ENCODE data around the gene FRMPD2. TPM values are rescaled to one million over a fixed set of nuclear protein-coding genes. Genes with fewer than 3 reads are reported as not detected.

FRMPD2 gene
- total RNA-seq, 1 experiment from 2014 or later: 0.44 TPM

- Histone ChIP-seq H3K79me2 (ENCODE audit: insufficient read depth, low read length) (no peaks in the 10 kb centered on the region), H3T11ph (ENCODE audit: low read length) (no peak overlapping the region)
Observed at GRCh38 chr10:48249763-48250351, 24.6 kb downstream of the FRMPD2 start.

More at GRCh38 chr10:48249763-48250351, 24.6 kb downstream of the FRMPD2 start:
- no peak overlapping the region for H3K9ac ChIP-seq (ENCODE audit: extremely low read depth, insufficient read length, low read length)
- no CpG with 5 or more reads among the region's 8 CpGs for WGBS (ENCODE audit: extremely low coverage, insufficient read length, low lambda C conversion rate)
- no peak overlapping the region for H3K27ac ChIP-seq (ENCODE audit: insufficient read length, low read depth, low read length)
- no peak overlapping the region for H3K4ac ChIP-seq (ENCODE audit: low read depth, low read length)
- no peak overlapping the region; the same call in 1 of the 2 replicates for H3K14ac ChIP-seq (ENCODE audit: insufficient read depth, low read length)
- H2BK120ac ChIP-seq (ENCODE audit: low read depth, low read length, poor library complexity, severe bottlenecking): no peak overlapping the region
- no peak overlapping the region for H4K8ac ChIP-seq (replicated peaks; ENCODE audit: insufficient read length, low read depth, low read length)
- no peak overlapping the region for H3K56ac ChIP-seq (ENCODE audit: insufficient read length, low read depth, low read length)
- H2AFZ ChIP-seq (ENCODE audit: low read length): no peak overlapping the region
- no peak overlapping the region for H4K5ac ChIP-seq (ENCODE audit: insufficient read length, low read depth, low read length)
- H2AK5ac ChIP-seq (ENCODE audit: insufficient read length, low read length): no peak overlapping the region
- Mint-ChIP-seq H3K9me3 (no peaks in the 10 kb centered on the region), H3K4me1 (peaks cover 18 to 23% of the 10 kb centered on the region in 2 experiments), H3K4me3 (no peak overlapping the region), H3K27me3 (ENCODE audit: low read depth) (no peaks in the 10 kb centered on the region), H3K36me3 (ENCODE audit: insufficient read depth in 1 of 3, low read depth in 3 of 3) (no peaks in the 10 kb centered on the region), H3K27ac (no peak overlapping the region)
- no peaks in the 10 kb centered on the region for H3K27me3 ChIP-seq (ENCODE audit: insufficient read depth, low read length)
- peaks cover 2% of the 10 kb centered on the region; the same call in 1 of the 2 replicates for H3K4me1 ChIP-seq (ENCODE audit: insufficient read depth, low read length)
- no peak overlapping the region for H2BK20ac ChIP-seq (ENCODE audit: low read depth, low read length, poor library complexity, severe bottlenecking)
- no peaks in the 10 kb centered on the region for H4K20me1 ChIP-seq (ENCODE audit: control insufficient read depth, insufficient read depth, insufficient read length)
- no peaks in the 10 kb centered on the region for H3K9me3 ChIP-seq (ENCODE audit: control insufficient read depth, low read depth, low read length)
- no peak for DNase-seq
- H3K79me1 ChIP-seq (ENCODE audit: insufficient read depth, low read depth, low read length, poor library complexity, severe bottlenecking): no peaks in the 10 kb centered on the region
- TF ChIP-seq CTCF (conservative IDR thresholded peaks at IDR 0.05): no peak
- H4K91ac ChIP-seq (ENCODE audit: insufficient read length, low read depth, low read length): no peak overlapping the region
- no peak overlapping the region for H2BK15ac ChIP-seq (ENCODE audit: low read depth, low read length)
- H3K4me2 ChIP-seq (ENCODE audit: insufficient read depth, insufficient read length, low read length): no peak overlapping the region
- no peak overlapping the region for H2BK12ac ChIP-seq (ENCODE audit: insufficient read length, low read depth, low read length)
- no peak overlapping the region for H2BK5ac ChIP-seq (ENCODE audit: insufficient read length, low read length)
- H3K23ac ChIP-seq (ENCODE audit: insufficient read length, low read depth, low read length): no peak overlapping the region
- no peaks in the 10 kb centered on the region for H3K23me2 ChIP-seq (ENCODE audit: insufficient read length, low read depth, low read length, poor library complexity, severe bottlenecking)
- no peak overlapping the region for H3K18ac ChIP-seq (ENCODE audit: insufficient read length, low read depth, low read length)

All from H9 (cell line).